HG03103 (cell line): ENCODE measurements around the gene XCR1.

Source experiments
- ATAC-seq: cut with Tn5 transposase; IDR thresholded peaks from one replicate; pipeline ENCODE4 v1.9.1; 2021; ENCODE audit warnings: low read depth; ENCODE audit not compliant: unreplicated experiment

Gene XCR1

DNA sequence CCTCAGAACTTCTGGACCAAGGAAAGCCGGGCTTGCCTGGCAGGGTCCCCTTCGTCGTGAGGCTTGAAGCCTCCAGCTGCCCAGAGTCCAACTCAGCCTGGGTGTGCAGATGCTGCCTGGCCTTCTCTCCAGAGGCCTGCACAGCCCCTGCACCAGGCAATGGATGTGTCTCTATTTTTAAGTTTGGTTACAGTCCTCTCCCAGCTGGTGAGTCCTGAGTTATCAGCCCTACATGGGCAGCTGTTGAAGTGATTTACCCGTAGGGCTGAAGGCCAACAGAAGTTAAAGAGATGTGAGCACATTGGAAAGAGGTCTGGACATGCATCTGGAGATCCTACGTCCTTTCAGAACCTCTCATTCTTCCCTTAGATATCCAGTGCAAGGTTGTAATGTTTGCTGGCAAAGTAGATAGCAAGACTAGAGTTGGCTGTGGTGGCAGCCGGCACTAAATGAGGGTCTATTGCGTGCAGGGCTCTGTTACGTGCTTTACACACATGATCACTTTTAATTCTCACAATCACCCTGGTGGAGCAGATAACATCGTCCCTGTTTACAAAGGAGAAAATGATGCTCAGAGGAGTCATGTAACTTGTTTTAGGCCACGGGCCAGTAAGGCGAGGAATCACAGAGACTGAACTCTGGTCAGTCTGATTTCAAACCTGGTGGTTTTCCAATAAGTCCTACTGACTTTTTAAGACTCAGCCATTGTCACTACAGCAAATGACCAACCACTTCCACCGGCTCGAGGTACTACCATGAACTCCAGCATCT is 41.6 kb downstream of the XCR1 start:
- ATAC-seq: no peak

DNA sequence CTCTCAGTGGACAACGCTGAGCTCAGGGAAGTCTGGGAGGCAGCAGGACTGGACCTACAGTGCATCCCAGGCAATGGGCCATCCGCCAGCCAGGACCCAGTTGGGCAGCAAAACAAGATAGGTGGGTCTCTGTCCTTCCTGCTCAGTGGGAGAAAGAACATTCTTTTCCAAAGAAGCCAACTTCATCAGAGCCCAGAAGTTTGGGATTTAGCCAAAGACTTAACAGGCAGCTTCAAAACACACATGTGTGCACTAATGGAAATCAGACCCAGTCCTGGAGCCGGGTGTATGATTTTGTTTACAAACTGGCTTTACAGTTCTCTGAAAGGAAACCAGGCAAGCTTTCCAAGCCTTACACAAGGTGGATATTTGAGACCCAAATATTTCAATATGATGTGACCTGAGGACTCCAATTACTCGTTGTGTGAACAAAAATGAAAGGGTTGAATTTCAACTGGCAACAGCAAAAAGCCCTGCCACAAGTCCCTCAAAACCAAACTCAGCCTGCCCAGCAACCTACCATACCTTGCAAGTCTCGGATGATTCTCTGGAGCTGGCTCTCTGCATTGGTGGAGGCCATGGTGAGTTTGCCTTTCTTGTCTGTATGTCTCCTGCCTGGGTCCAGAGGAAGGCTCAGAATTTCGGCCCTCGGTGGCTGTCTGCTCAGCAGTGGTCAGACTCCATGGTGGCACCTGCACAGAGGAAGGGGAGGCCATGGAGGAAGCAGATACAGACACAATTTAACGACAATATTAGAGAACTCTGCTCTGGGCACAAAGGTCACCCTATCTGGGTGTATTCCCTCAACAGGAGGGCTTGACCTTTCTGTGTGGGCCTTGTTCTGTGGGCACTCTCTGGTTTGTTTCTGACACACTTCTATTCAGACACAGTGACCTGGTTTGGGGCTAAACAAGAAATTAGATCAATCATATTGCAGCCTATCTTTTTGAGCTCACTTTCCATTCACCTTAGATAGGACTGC is 42.7 kb downstream of the XCR1 start:
- ATAC-seq: no peak

DNA sequence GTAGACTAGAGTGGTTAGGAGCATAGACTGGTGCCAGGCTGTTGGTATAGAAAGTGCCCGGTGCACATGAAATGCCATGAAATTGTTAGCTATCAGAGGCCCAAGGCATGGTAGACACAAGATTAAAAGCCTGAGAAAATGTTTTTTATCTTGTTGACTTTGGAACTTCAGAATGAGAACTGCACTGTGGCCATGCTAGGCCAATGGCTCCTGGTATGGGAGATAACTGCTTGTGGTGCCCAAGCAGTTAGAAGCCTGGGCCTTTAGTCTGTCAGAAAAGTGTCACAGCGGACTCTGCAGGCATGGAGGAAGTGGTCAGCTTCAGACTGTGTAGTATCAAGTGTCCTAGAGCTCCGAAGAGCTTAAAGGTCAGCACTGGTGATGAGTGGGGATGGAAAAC is 43.5 kb downstream of the XCR1 start:
- no peak for ATAC-seq

DNA sequence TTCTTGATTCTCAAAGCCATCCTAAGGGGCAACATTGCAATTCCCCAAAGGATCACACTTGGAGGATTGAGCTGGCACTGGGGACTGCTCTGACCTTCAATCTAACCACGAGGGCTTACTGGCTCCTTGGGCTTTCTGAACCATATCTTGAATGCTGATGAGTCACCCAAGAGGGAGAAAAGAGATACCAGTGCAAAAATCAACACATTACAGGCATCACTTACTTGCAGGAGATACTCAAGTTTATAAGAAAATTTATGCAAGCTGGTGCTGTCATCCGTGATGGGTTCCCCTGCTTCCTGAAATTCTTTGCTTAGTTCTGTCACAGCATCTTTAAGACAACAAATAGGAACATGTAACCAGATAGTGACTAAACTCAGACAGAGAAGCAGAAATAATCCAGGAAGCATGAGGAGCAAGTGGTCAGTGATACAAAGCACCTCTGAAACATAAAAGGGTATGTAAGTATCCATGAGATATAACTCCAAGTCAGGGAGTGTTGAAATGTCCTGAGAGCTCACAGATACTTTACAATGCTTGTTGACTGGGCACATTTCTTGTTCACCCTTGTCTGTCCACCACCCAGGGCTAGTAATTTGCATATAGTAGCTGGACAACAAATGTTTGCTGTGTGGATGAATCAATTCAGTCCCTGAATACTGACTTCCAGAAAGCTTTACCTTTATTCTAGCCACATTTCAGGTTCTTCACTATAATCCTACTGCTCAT is 45.8 kb downstream of the XCR1 start:
- ATAC-seq: no peak

DNA sequence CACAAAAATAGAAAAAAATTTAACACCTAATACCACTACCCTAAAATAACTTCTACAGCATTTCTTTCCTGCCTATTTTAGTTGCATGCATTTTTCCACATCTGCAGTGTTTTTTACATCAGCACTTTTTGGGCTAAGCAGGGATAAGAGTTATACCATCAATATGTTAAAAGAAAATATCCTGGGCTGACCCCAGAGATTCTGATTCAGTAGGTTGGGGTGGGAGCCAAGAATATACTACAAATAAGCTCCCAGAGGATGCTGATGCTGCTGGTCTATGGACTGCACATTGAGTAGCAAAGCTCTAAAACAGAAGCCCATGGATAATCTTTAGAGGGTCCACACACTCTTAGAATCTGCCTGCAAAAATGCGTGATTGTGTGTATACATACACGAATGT is 46.5 kb downstream of the XCR1 start:
- no peak for ATAC-seq

DNA sequence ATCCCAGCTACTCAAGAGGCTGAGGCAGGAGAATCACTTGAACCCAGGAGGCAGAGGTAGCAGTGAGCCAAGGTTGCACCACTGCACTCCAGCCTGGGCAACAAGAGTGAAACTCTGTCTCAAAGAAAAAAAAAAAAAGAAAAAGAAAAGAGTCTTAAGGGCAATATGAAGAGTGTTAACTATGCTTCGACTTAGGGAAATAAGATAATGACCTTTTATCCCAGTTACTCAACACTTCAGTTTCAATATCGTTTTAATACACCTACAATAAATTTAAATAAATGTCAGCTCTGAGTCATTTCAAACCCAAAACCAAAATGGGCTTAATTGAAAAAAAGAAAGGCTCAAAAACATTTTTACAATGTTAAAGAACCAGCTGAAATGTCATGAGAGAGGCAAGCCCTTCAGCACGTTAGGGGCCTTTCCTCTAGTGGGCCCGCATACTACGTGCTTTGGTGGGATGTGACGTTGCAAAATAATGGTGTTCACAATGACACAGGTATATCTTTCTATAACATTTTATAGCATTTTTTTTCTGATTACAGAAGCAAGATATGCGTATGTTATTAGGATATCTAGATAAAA is 47.0 kb downstream of the XCR1 start:
- ATAC-seq: no peak

DNA sequence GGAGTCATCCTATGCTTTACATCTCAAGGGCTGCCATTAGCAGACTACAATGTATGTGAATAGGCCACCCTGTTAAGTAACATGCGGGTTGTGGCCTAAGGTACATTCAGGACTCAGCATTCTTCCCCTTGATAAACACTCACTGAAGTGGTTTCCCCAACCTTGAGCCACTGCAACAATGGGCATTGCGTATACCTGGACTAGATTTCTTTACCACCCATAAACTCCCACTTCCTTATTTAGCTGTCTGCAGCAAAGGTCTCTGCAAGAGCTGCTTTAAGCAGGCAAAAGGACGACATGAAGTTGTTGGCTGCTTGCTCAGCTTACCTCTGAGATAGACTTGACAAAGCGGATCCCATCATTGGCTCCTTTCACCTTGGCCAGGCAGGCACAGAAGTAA is 47.9 kb downstream of the XCR1 start:
- ATAC-seq: no peak

DNA sequence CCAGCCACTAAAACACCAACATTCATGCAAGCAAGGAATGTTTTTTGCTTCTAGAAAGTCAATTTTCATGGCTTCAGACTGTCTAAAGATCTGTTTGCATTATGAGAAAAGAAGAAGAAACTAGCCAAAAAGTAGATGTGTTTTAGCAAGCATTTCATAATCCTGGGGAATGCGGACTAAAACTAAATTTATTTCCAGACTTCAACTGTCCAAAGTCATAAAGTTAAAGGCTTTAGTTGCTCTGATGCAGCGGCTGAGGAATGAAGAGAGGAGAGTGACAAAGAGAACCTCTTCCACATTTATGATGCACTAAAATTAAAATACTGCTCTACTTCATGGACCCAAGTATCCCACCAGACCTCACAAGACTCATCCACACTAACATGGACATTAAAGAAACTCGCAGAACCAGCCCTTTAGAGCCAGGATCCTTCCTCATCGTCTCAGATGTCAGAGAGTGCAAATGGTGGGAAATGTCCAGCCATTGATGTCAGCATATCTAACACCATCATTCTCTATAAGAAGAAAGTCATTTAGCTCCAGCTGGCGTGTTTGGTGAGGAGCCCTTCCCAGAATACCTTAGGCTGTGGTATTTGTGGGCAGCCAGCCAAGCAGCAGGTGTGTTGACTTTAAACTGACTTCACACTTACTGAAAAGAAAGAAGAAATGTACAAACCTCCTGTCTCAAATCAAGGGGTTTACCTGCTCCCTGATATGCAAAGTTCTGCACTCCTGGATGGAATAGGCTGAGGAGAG is 49.1 kb downstream of the XCR1 start:
- ATAC-seq: no peak

DNA sequence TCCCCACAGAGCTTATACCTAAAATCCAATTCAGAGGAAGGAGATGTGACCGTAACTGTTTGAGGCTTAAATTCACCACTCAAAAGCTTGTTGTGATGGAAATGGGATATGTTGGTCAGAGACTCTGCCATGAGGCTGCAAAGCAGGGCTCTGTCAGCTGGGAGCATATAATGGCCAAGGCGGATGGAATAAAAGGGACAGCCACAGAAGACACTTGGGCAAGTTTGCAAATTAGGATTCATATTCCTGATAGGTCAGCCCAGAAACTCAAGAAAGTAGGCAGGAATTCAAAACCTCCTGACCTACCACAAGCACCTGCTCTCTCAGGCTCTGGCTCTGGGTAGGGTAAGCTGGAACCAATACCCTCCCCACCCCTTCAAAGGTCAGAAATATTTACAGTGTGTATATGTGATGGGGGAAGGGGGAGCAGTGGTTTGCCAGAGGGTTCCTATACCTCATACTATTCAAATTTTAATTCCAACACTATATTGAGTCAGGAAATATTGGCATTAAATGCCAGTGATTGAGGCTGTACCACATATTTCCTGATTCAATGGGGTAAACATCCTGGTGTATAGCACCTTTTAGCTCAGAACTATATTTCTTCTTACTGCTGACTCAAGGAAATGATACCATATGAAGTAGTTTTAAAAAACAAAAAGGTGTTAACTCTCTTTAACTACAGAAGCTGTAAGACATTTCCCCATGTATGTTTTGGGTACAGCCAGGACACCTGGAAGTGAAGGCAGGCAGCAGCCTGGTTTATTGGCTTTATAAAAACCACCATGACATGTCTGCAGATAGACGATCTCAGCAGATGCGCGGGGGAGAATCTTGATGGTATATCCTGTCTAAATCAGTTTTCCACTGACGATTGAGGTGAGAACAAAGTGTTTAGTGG is 50.8 kb downstream of the XCR1 start:
- no peak for ATAC-seq

DNA sequence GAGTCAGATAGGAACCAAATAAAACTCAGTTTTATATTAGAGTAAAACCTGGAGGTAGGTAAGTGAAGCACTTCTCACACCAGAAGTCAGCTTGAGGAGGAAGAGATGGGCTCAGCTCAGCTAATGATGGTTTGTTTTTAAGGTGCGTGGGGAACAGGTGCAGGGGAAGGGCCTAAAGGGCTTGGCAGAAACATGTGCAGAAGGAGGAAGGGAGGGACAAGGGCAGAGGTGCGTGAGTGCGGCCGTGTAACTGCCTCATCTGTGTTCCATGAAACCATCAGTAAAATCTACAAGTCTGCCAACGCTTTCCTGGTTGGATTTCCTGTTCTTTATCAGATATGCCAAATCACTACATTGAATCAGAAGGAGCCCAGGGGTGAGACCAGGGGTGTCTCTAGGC is 51.6 kb downstream of the XCR1 start:
- no peak for ATAC-seq

DNA sequence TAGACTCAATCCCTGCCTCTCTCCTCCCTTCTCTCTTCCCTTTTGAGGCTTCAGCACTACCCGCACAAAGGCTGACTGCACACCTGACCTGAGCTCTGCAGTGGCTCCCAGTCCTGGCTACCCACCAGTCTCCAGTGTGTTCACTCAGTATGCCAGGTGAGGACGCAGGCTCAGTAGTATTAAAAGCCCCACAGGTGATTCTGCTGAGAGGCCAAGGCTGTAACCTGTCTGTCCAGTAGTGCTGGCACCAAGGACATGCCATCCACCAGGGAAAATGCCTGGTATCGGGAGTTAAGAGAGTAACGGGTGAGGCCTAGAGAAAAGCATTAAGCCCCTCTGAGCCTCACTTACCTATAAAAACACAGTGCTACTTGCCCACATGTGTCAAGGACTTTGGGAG is 52.6 kb downstream of the XCR1 start:
- no peak for ATAC-seq

DNA sequence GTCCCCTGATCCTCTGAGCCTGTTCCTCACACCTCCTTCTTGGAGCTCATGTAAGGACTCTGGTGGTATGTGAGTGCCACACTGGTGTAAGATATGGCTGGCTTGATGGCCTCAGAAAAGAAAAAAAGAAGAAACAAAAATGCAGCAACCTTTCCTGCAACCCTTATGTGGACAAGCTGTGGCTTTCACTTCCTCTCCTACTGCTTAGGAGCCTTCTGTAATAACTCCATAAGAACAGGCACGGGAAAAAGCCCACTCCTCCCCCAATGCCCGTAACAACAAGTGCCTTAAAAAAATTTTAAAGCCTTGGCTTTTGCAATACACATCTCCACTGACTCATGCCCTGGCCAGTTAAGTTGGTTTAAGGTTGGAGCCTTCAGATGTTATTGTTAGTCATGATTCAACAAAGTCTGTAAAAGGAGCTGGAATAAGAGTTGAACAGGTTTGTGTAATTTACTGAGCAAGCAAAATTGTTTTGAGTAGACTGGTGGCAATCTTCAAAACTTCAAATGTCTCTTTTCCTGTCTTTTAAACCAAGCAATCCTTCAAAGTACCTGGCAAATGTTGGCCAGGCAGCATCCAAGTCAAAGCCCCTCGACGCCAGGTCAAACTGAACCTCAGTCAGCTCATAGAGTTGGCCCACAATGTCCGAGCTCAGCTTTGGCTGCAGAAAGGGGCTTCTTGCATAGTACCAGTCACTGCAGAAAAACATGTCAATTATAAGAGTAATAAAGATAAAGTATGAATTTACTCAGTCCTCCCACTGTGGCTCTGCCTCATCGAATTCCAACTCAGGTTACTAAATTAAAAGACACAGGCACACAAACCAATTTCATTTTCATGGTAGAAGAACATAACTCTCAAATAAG is 54.5 kb downstream of the XCR1 start:
- no peak for ATAC-seq

DNA sequence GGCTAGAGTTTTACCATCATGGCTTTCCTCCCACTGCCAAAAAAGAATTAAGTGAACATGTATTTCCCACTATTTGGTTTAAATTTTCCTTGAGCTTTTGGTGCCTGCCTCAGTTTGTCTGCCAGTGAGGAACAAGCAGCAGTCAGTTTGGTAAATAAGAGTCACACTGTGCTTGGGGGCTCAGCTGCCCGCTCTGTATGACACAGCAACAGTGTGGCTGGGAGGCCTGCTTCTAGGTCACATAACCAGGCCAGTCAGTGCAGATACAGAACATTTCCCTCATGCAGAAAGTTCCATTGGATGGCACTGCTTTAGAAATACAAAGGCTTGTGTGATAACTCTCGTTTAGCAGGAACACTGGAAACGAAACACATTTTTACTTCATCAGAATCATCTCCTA is 57.3 kb downstream of the XCR1 start:
- no peak for ATAC-seq

DNA sequence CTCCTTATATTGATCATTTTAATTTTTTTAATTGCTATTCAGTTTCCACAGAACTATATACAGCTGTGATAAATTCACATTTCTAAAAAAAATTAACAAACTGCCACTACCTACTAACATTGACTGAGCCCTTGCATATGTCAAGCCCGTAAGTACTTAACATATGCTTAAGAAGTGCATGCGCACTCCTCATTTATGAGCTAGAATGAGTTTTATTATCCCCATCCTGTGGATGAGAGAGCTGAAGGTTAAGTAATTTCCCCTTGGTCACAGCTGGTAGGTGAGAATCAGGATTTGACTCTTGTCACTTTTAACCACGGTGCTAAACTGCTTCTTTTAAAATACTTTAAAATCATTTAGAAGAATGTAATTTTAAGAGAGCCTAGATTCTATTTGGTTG is 58.2 kb downstream of the XCR1 start:
- ATAC-seq: no peak

DNA sequence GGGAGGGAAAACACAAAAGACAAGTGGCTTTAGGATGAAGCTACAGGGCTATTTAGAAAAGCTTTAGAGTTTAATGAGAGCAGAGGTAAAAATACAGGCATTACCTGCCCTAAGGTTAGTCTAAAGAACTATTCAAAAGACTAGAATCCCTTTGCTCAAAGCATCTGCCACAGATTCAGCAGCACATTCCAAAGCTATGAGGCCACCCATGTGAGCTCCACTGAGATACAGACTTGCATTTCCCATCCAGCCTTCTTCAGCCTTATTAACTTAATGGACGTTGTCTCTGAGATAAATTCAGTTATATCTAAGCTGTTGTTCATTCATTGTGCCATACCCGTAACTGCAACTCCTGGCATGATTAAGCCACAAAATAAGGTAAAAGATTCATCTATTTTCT is 58.6 kb downstream of the XCR1 start:
- no peak for ATAC-seq

DNA sequence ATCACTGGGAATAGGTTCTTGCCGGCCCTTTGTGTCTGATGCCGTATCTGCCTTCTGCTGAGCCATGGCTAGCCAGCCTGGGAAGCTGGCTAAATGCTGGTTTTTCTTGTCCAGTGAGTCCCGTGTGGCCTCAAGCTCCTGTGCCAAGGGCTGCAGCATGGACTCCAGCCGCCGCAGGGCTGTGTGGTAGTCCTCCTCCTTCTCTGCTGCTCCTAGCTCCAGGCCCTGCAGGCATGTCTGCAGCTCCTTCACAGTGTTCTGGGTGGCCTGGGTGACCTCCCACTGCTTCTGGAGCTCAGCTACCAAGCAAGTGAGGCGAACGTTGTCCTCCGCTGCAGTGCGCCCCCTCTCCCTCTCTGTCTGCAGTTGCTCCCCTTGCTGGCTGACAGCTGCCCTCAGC is 59.1 kb downstream of the XCR1 start:
- ATAC-seq: no peak

DNA sequence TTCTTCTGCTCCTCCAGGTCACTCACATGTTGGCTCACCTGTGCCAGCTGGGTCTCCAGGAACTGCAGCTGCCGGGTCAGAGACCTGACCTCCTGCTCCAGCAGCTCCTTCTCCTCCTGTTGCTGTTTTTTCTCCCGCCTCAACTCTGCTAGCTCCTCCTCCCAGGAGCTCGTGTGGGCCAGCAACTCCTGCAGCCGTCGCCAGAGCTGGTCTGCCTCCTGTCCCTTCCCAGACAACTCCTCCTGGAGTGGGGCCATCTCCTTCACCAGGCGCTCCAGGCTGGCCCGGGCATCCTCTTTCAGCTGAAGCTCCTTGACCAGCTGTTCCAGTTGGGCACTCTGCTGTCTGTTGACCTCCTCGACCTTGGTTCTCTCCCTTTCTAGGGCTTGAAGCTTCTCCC is 59.6 kb downstream of the XCR1 start:
- ATAC-seq: no peak
